H9 (cell line): Measurements from ENCODE around the gene RPL10A. TPM values are rescaled to one million over a fixed set of nuclear protein-coding genes. Genes with fewer than 3 reads are reported as not detected.

Experiments
- DNase-seq: peaks from one replicate; pipeline ENCODE4 v3.0.0-alpha.2; 2017
- H2AFZ ChIP-seq: one replicate; pipeline ENCODE4 v1.6.1; 2013; ENCODE audit warnings: mild to moderate bottlenecking, low read length, control low read depth, moderate library complexity
- H2AK5ac ChIP-seq: 2 replicates; pipeline ENCODE4 v1.6.1; 2013; ENCODE audit warnings: low read length, control low read depth, mixed read lengths; ENCODE audit not compliant: insufficient read length
- H2BK120ac ChIP-seq: one replicate; pipeline ENCODE4 v1.6.1; 2013; ENCODE audit warnings: low read depth, mild to moderate bottlenecking, low read length, control low read depth, inconsistent platforms; ENCODE audit not compliant: poor library complexity, severe bottlenecking
- H2BK12ac ChIP-seq: 2 replicates; pipeline ENCODE4 v1.6.1; 2013; ENCODE audit warnings: low read length, control low read depth, mixed read lengths, low read depth; ENCODE audit not compliant: insufficient read length
- H2BK15ac ChIP-seq: 2 replicates; pipeline ENCODE4 v1.6.1; 2013; ENCODE audit warnings: low read depth, low read length, control low read depth
- H2BK20ac ChIP-seq: one replicate; pipeline ENCODE4 v1.6.1; 2013; ENCODE audit warnings: low read depth, mild to moderate bottlenecking, low read length, control low read depth, inconsistent platforms; ENCODE audit not compliant: poor library complexity, severe bottlenecking
- H2BK5ac ChIP-seq: 2 replicates; pipeline ENCODE4 v1.6.1; 2013; ENCODE audit warnings: low read length, control low read depth, mixed read lengths; ENCODE audit not compliant: insufficient read length
- H3K14ac ChIP-seq: 2 replicates; pipeline ENCODE4 v1.6.1; 2013; ENCODE audit warnings: low read length, control low read depth; ENCODE audit not compliant: insufficient read depth
- H3K18ac ChIP-seq: 2 replicates; pipeline ENCODE4 v1.6.1; 2013; ENCODE audit warnings: low read depth, mild to moderate bottlenecking, mixed read lengths, low read length, control low read depth; ENCODE audit not compliant: insufficient read length
- H3K23ac ChIP-seq: 2 replicates; pipeline ENCODE4 v1.6.1; 2013; ENCODE audit warnings: low read length, control low read depth, mixed read lengths, low read depth; ENCODE audit not compliant: insufficient read length
- H3K23me2 ChIP-seq: 2 replicates; pipeline ENCODE4 v1.6.1; 2013; ENCODE audit warnings: low read depth, mild to moderate bottlenecking, mixed read lengths, low read length, control low read depth; ENCODE audit not compliant: insufficient read length, poor library complexity, severe bottlenecking
- H3K27ac ChIP-seq: 2 replicates; pipeline ENCODE4 v1.5.1; 2013; ENCODE audit warnings: low read length, control low read depth, mixed read lengths, low read depth; ENCODE audit not compliant: insufficient read length
- H3K27me3 ChIP-seq: 2 replicates; pipeline ENCODE4 v1.6.1; 2013; ENCODE audit warnings: low read length, control low read depth, inconsistent platforms; ENCODE audit not compliant: insufficient read depth
- H3K4ac ChIP-seq: 2 replicates; pipeline ENCODE4 v1.6.1; 2013; ENCODE audit warnings: low read depth, mild to moderate bottlenecking, control low read depth, inconsistent platforms, low read length, moderate library complexity
- H3K4me1 ChIP-seq: 2 replicates; pipeline ENCODE4 v1.6.1; 2013; ENCODE audit warnings: low read length, control low read depth, inconsistent platforms; ENCODE audit not compliant: insufficient read depth
- H3K4me2 ChIP-seq: 2 replicates; pipeline ENCODE4 v1.6.1; 2013; ENCODE audit warnings: low read length, control low read depth, mixed read lengths; ENCODE audit not compliant: insufficient read length, insufficient read depth
- H3K56ac ChIP-seq: 2 replicates; pipeline ENCODE4 v1.6.1; 2013; ENCODE audit warnings: low read depth, mild to moderate bottlenecking, mixed read lengths, low read length, control low read depth; ENCODE audit not compliant: insufficient read length
- H3K79me1 ChIP-seq: 2 replicates; pipeline ENCODE4 v1.6.1; 2013; ENCODE audit warnings: low read depth, mild to moderate bottlenecking, moderate library complexity, low read length, control low read depth, inconsistent platforms; ENCODE audit not compliant: insufficient read depth, poor library complexity, severe bottlenecking
- H3K79me2 ChIP-seq: 2 replicates; pipeline ENCODE4 v1.6.1; 2013; ENCODE audit warnings: low read length, control low read depth, inconsistent platforms; ENCODE audit not compliant: insufficient read depth
- H3K9ac ChIP-seq: 2 replicates; pipeline ENCODE4 v1.6.1; 2013; ENCODE audit warnings: low read length, control low read depth, mixed read lengths; ENCODE audit not compliant: insufficient read length; ENCODE audit errors: extremely low read depth
- H3K9me3 ChIP-seq: one replicate; pipeline ENCODE4 v1.6.1; 2013; ENCODE audit warnings: low read depth, low read length, inconsistent platforms; ENCODE audit not compliant: control insufficient read depth
- H3T11ph ChIP-seq: one replicate; pipeline ENCODE4 v1.6.1; 2013; ENCODE audit warnings: mild to moderate bottlenecking, low read length, control low read depth, inconsistent platforms
- H4K20me1 ChIP-seq: one replicate; pipeline ENCODE4 v1.6.1; 2013; ENCODE audit not compliant: control insufficient read depth, insufficient read length, insufficient read depth
- H4K5ac ChIP-seq: 2 replicates; pipeline ENCODE4 v1.6.1; 2013; ENCODE audit warnings: low read depth, mild to moderate bottlenecking, mixed read lengths, low read length, control low read depth; ENCODE audit not compliant: insufficient read length
- H4K8ac ChIP-seq: replicated peaks from 2 replicates; pipeline ENCODE4 v1.6.1; 2013; ENCODE audit warnings: low read length, control low read depth, mixed read lengths, low read depth; ENCODE audit not compliant: insufficient read length
- H4K91ac ChIP-seq: 2 replicates; pipeline ENCODE4 v1.6.1; 2013; ENCODE audit warnings: low read depth, mild to moderate bottlenecking, moderate library complexity, mixed read lengths, low read length, control low read depth; ENCODE audit not compliant: insufficient read length
- H3K27ac Mint-ChIP-seq, 3 experiments: 2 replicates in 2 of 3; 3 replicates in 1 of 3; pipeline ENCODE4 v1.8.0; 2020 to 2021; ENCODE audit warnings: mixed read lengths in 3 of 3, mild to moderate bottlenecking in 1 of 3, moderate library complexity in 1 of 3
- H3K27me3 Mint-ChIP-seq: 2 replicates; pipeline ENCODE4 v1.8.0; 2021; ENCODE audit warnings: low read depth, mild to moderate bottlenecking, moderate library complexity, mixed read lengths
- H3K36me3 Mint-ChIP-seq, 3 experiments: 2 replicates in 2 of 3; 3 replicates in 1 of 3; pipeline ENCODE4 v1.8.0; 2020 to 2021; ENCODE audit warnings: low read depth in 3 of 3, mixed read lengths in 3 of 3; ENCODE audit not compliant: insufficient read depth in 1 of 3
- H3K4me1 Mint-ChIP-seq, 2 experiments: 2 replicates each; pipeline ENCODE4 v1.8.0; 2020; ENCODE audit warnings: mixed read lengths in 2 of 2
- H3K4me3 Mint-ChIP-seq, 2 experiments: 2 replicates in 1 of 2; 3 replicates in 1 of 2; pipeline ENCODE4 v1.8.0; 2020 to 2021; ENCODE audit warnings: mild to moderate bottlenecking in 2 of 2, mixed read lengths in 2 of 2, moderate library complexity in 1 of 2
- H3K9me3 Mint-ChIP-seq, 2 experiments: 2 replicates in 1 of 2; 3 replicates in 1 of 2; pipeline ENCODE4 v1.8.0; 2020; ENCODE audit warnings: mild to moderate bottlenecking in 2 of 2, mixed read lengths in 2 of 2, moderate library complexity in 1 of 2
- CTCF ChIP-seq: fragments of 200-600 bp; sonication (generic); conservative IDR thresholded peaks from 3 replicates; pipeline ENCODE4 v1.8.0; 2021; ENCODE audit warnings: antibody characterized with exemption, mild to moderate bottlenecking
- WGBS: extraction: QIAGEN DNeasy Blood & Tissue Kit; methylation state at CpG from one replicate; pipeline ENCODE4 v1.1.7; 2013; ENCODE audit warnings: missing lambda C conversion rate, low lambda C conversion rate, mixed read lengths; ENCODE audit not compliant: insufficient read length; ENCODE audit errors: extremely low coverage; 5-methylcytosine and 5-hydroxymethylcytosine counted together
- total RNA-seq: library from RNA; stranded (reverse); gene quantifications from 2 replicates; pipeline ENCODE4 v1.2.1, GENCODE V29; 2021

Gene RPL10A
- total RNA-seq, 1 experiment from 2014 or later, result 1,830 TPM

GRCh38 chr6:35508542-35508941, 40.3 kb downstream of the RPL10A start:
- H2BK15ac ChIP-seq, result no peak overlapping the region
- no peaks in the 10 kb centered on the region for H3K9me3 ChIP-seq
- H3K23ac ChIP-seq, result no peak overlapping the region
- peaks cover 8% of the 10 kb centered on the region; the same call in 1 of the 2 replicates for H3K4me1 ChIP-seq
- DNase-seq, result no peak
- no peak overlapping the region for H4K8ac ChIP-seq
- no peak overlapping the region for H2BK20ac ChIP-seq
- H3K4me3 Mint-ChIP-seq, result no peak overlapping the region
- no peak overlapping the region for H2BK12ac ChIP-seq
- H4K5ac ChIP-seq, result no peak overlapping the region
- no peak overlapping the region for H3K56ac ChIP-seq
- no CpG with 5 or more reads among the region's 5 CpGs for WGBS
- no peak for TF ChIP-seq CTCF
- no peaks in the 10 kb centered on the region for H3K79me2 ChIP-seq
- H3T11ph ChIP-seq, result no peak overlapping the region
- no peaks in the 10 kb centered on the region for H4K20me1 ChIP-seq
- H3K27me3 Mint-ChIP-seq, result peaks cover 24% of the 10 kb centered on the region
- no peak overlapping the region for H4K91ac ChIP-seq
- H3K79me1 ChIP-seq, result no peaks in the 10 kb centered on the region
- no peak overlapping the region for H3K9ac ChIP-seq
- H2AFZ ChIP-seq, result no peak overlapping the region
- H3K27ac Mint-ChIP-seq, result no peak overlapping the region
- peaks cover 35 to 63% of the 10 kb centered on the region in 2 experiments for H3K4me1 Mint-ChIP-seq
- H2BK120ac ChIP-seq, result no peak overlapping the region
- no peaks in the 10 kb centered on the region for H3K9me3 Mint-ChIP-seq
- H3K18ac ChIP-seq, result no peak overlapping the region
- no peaks in the 10 kb centered on the region for H3K36me3 Mint-ChIP-seq
- H2AK5ac ChIP-seq, result no peak overlapping the region
- no peak overlapping the region for H3K27ac ChIP-seq
- H3K14ac ChIP-seq, result no peak overlapping the region
- H3K27me3 ChIP-seq, result no peaks in the 10 kb centered on the region; the same call in 1 of the 2 replicates
- no peak overlapping the region for H3K4ac ChIP-seq
- no peak overlapping the region for H3K4me2 ChIP-seq
- H3K23me2 ChIP-seq, result peaks cover 3% of the 10 kb centered on the region
- H2BK5ac ChIP-seq, result no peak overlapping the region
